HG03354 (cell line): ENCODE results near the gene TCERG1.

Experiments
- ATAC-seq: cut with Tn5 transposase; IDR thresholded peaks from one replicate; pipeline ENCODE4 v1.9.1; 2021; ENCODE audit warnings: mild to moderate bottlenecking; ENCODE audit not compliant: unreplicated experiment, poor library complexity, severe bottlenecking

The TCERG1 gene

GRCh38 chr5:146560205-146560812 is 113.2 kb downstream of the TCERG1 start:
- ATAC-seq = no peak
